Activated naive CD8-positive, alpha-beta T cell treated with anti-CD3 and anti-CD28 coated beads, Interleukin-2, amount 10 ng/mL, durations not matched to agents 7 days and 5 days (primary cell): Measurements from ENCODE around the gene RPE65. TPM values are rescaled to one million over a fixed set of nuclear protein-coding genes. Genes with fewer than 3 reads are reported as not detected.
"Not testable (repeated sequence)": the region's sequence is repeated elsewhere in the genome, so short reads cannot be mapped to it uniquely, and the experiment has no call there.

ENCODE experiments used
- ATAC-seq: fragments of 150-1000 bp; cut with Tn5 transposase; one replicate; pipeline ENCODE4 v1.10.0; 2021; ENCODE audit warnings: low read depth, moderate library complexity
- POLR2A ChIA-PET: fragments of 350-600 bp; sonication (Branson Sonifier 250); formaldehyde crosslinking; loops from one replicate; lab custom pipeline; 2021; ENCODE audit warnings: antibody characterized with exemption; lab: Charles Lee
- DNase-seq: peaks from one replicate; pipeline ENCODE4 v3.0.0; 2021
- H3K27ac Mint-ChIP-seq: one replicate; pipeline ENCODE4 v1.8.0; 2022; ENCODE audit warnings: mild to moderate bottlenecking, mixed read lengths
- H3K27me3 Mint-ChIP-seq: one replicate; pipeline ENCODE4 v1.8.0; 2022; ENCODE audit warnings: mild to moderate bottlenecking, moderate library complexity, mixed read lengths
- H3K36me3 Mint-ChIP-seq: one replicate; pipeline ENCODE4 v1.8.0; 2021; ENCODE audit warnings: mild to moderate bottlenecking, mixed read lengths
- H3K4me1 Mint-ChIP-seq: one replicate; pipeline ENCODE4 v1.8.0; 2021; ENCODE audit warnings: mixed read lengths
- H3K4me3 Mint-ChIP-seq: one replicate; pipeline ENCODE4 v1.8.0; 2022; ENCODE audit warnings: mild to moderate bottlenecking, moderate library complexity, mixed read lengths
- H3K9me3 Mint-ChIP-seq: one replicate; pipeline ENCODE4 v1.8.0; 2021; ENCODE audit warnings: mixed read lengths
- total RNA-seq, 2 experiments: library from RNA; stranded (reverse); gene quantifications; one replicate each; pipeline ENCODE4 v1.2.3, GENCODE V29; 2021

RPE65 gene
- total RNA-seq, 2 experiments from 2014 or later: not detected

GRCh38 chr1:68476626-68477025 is 26.9 kb upstream of the RPE65 start:
- H3K9me3 Mint-ChIP-seq, ATAC-seq, DNase-seq, H3K4me3 Mint-ChIP-seq, H3K27me3 Mint-ChIP-seq, POLR2A ChIA-PET, H3K27ac Mint-ChIP-seq, H3K4me1 Mint-ChIP-seq: not testable (repeated sequence)
- H3K36me3 Mint-ChIP-seq: peaks cover 31% of the 10 kb centered on the region

- peaks cover 13% of the 10 kb centered on the region for H3K36me3 Mint-ChIP-seq
- DNase-seq (no peak), ATAC-seq (no peak)
- H3K4me1 Mint-ChIP-seq: no peaks in the 10 kb centered on the region
- no peak overlapping the region for H3K4me3 Mint-ChIP-seq
- POLR2A ChIA-PET: no interaction called here
- no peaks in the 10 kb centered on the region for H3K9me3 Mint-ChIP-seq
- H3K27ac Mint-ChIP-seq: no peak overlapping the region
- peaks cover 3% of the 10 kb centered on the region for H3K27me3 Mint-ChIP-seq
Observed at GRCh38 chr1:68473060-68473459, 23.3 kb upstream of the RPE65 start.

GRCh38 chr1:68470388-68470970 is 20.7 kb upstream of the RPE65 start:
- DNase-seq: no peak
- H3K27ac Mint-ChIP-seq: no peak overlapping the region
- no peaks in the 10 kb centered on the region for H3K4me1 Mint-ChIP-seq
- H3K9me3 Mint-ChIP-seq: no peaks in the 10 kb centered on the region
- H3K4me3 Mint-ChIP-seq: no peak overlapping the region
- H3K36me3 Mint-ChIP-seq: peaks cover 4% of the 10 kb centered on the region
- POLR2A ChIA-PET: no interaction called here
- H3K27me3 Mint-ChIP-seq: peaks cover 8% of the 10 kb centered on the region
- no peak for ATAC-seq

- Mint-ChIP-seq H3K9me3 (no peaks in the 10 kb centered on the region), H3K4me1 (no peaks in the 10 kb centered on the region), H3K27ac (no peak overlapping the region), H3K27me3 (peaks cover 9% of the 10 kb centered on the region), H3K4me3 (no peak overlapping the region), H3K36me3 (no peaks in the 10 kb centered on the region)
- ATAC-seq: no peak
- POLR2A ChIA-PET: no interaction called here
- DNase-seq: no peak
Observed at GRCh38 chr1:68464891-68465290, 15.1 kb upstream of the RPE65 start.

DNA sequence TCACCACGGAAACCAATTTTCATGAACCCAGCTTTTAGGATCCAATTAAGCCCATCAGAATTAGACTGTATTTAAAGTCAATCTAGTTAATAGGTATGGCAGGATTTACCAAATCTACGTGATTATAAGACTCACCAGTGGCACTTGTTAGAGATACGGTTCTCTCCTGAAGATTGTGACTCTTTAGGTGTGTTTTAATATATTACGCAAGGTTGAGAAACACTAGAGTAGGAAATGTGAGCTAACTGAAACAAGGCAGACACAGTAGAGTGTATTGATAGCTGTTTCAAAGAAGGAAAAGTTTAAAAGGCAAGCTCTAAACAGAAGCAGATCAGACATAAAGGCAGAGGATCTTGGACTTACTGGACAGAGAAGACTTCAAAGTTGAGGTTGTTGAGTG is 11.2 kb upstream of the RPE65 start:
- POLR2A ChIA-PET: no interaction called here
- no peak for DNase-seq
- ATAC-seq: no peak
- H3K4me3 Mint-ChIP-seq: no peak overlapping the region
- peaks cover 3% of the 10 kb centered on the region for H3K27me3 Mint-ChIP-seq
- H3K36me3 Mint-ChIP-seq: no peaks in the 10 kb centered on the region
- H3K27ac Mint-ChIP-seq: no peak overlapping the region
- H3K9me3 Mint-ChIP-seq: no peaks in the 10 kb centered on the region
- H3K4me1 Mint-ChIP-seq: no peaks in the 10 kb centered on the region

DNA sequence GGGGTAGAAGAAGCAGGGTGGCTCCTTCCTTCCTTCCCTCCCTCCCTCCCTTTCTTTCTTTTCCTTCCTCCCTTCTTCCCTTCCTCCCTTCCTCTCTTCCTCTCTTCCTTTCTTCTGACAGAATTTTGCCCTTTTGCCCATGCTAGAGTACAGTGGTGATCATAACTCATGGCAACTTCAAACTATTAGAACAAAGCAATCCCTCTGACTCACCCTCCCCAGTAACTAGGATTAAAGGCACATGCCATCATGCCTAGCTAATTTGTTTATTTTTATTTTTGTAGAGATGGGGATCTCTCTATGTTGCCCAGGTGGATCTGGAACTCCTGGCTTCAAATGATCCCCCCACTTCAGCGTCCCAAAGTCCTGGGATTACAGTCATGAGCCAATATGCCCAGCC is 10.0 kb upstream of the RPE65 start:
- POLR2A ChIA-PET: no interaction called here
- no peak overlapping the region for H3K27ac Mint-ChIP-seq
- ATAC-seq (no peak), DNase-seq (no peak)
- no peaks in the 10 kb centered on the region for H3K4me1 Mint-ChIP-seq
- no peak overlapping the region for H3K4me3 Mint-ChIP-seq
- H3K36me3 Mint-ChIP-seq: no peaks in the 10 kb centered on the region
- H3K27me3 Mint-ChIP-seq: peaks cover 5% of the 10 kb centered on the region
- no peaks in the 10 kb centered on the region for H3K9me3 Mint-ChIP-seq

DNA sequence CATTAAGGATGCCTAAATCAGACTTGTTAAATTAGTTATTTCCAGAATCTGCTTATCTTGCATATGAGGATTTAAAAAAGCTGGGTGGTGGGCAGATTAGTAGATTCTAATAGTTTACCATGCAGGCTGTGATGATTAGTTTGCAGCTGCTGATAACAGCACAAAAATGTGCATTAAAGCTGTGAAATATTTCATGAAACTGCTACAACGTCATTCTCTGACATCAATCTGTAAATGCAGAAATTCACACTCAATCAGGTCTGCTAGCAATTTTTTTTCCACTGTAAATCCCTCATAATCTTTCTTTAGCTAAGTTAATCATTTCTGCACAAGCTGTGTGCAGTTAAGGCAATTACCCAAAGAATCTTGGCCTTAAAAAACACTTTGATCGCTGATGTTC is 9.3 kb upstream of the RPE65 start:
- Mint-ChIP-seq H3K27me3 (peaks cover 5% of the 10 kb centered on the region), H3K36me3 (no peaks in the 10 kb centered on the region), H3K9me3 (no peaks in the 10 kb centered on the region), H3K4me1 (no peaks in the 10 kb centered on the region), H3K27ac (no peak overlapping the region), H3K4me3 (no peak overlapping the region)
- DNase-seq (no peak), ATAC-seq (no peak)
- POLR2A ChIA-PET: no interaction called here

DNA sequence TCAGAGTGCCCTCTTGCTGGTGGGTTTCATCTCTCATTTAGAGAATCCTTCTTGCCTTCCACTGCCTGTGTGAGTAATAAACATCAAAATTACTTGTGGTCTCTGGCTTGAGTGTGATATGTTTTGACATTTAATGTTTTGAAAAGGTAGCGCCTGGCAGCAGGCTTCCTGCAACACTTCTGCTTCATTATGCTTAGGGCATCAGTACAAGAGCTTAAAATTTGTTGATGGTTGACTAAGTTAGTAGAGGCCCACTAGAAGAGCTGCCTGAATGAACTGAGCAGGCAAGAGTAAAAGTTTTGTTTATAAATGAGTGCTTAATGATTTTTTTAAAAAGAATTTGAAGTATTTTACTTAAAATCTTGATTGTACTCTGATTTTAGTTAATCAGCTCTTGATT is 6.4 kb upstream of the RPE65 start:
- Mint-ChIP-seq H3K36me3 (no peaks in the 10 kb centered on the region), H3K27me3 (peaks cover 5% of the 10 kb centered on the region), H3K27ac (no peak overlapping the region), H3K4me3 (no peak overlapping the region), H3K9me3 (no peaks in the 10 kb centered on the region), H3K4me1 (no peaks in the 10 kb centered on the region)
- ATAC-seq (no peak), DNase-seq (no peak)
- POLR2A ChIA-PET: no interaction called here

DNA sequence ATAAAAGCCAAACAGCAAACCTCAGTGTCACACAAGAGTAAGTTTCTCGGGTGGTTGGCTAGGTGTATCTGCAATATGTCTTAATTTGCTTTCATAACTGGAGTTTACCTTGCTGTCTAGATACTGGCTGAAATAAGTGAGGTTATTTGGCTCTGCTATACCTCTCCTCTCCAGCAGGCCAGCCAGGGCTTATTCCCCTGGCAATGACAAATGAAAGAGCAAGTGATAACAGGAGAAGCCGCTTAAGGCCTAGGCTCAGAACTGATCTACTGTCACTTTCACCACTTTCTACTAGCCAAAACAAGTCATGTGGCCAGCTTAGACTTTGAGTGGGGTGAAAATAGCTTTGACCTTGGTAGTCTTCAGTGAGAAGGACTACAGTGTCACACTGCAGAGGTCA is 4.8 kb upstream of the RPE65 start:
- Mint-ChIP-seq H3K4me1 (no peaks in the 10 kb centered on the region), H3K27me3 (peaks cover 2% of the 10 kb centered on the region), H3K4me3 (no peak overlapping the region), H3K36me3 (no peaks in the 10 kb centered on the region), H3K9me3 (no peaks in the 10 kb centered on the region), H3K27ac (no peak overlapping the region)
- DNase-seq: no peak
- POLR2A ChIA-PET: no interaction called here
- ATAC-seq: no peak

DNA sequence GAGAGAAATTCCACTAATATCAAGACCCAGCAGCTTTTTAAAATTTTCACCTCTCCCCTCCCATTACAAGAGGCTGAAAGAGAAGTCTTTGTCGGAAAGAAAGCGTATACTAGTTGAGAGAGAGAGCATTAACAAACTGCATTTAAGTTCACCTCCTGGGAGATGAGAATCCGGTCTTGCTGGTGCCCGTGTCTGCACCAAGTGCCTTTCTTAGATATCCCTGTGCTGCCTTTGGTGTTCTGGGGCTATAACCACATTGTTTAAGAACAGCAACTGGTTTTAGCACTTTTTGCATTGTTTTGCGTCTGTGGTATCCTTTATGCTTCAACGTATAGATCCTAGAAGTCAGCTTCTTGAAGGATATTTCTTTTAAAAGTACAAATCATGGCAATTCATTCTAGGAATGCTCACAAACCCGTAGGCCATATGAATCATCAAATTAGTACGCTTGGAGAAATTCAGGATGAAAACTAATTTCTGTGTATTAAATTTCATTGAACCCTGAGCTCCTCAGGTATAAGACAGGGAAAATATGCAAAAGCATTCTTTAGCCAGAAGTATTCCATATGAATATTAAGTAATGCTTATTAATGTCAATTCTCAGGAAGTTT is 3.4 kb upstream of the RPE65 start:
- Mint-ChIP-seq H3K4me1 (no peaks in the 10 kb centered on the region), H3K36me3 (no peaks in the 10 kb centered on the region), H3K4me3 (no peak overlapping the region), H3K27me3 (peaks cover 2% of the 10 kb centered on the region), H3K27ac (no peak overlapping the region), H3K9me3 (no peaks in the 10 kb centered on the region)
- ATAC-seq: no peak
- DNase-seq: no peak
- POLR2A ChIA-PET: no interaction called here

GRCh38 chr1:68448365-68448764 is 1.4 kb downstream of the RPE65 start:
- Mint-ChIP-seq H3K27me3 (no peaks in the 10 kb centered on the region), H3K4me1 (no peaks in the 10 kb centered on the region), H3K4me3 (no peak overlapping the region), H3K9me3 (no peaks in the 10 kb centered on the region), H3K36me3 (no peaks in the 10 kb centered on the region), H3K27ac (no peak overlapping the region)
- POLR2A ChIA-PET: no interaction called here
- no peak for DNase-seq
- ATAC-seq: no peak

GRCh38 chr1:68445709-68446108 is 4.0 kb downstream of the RPE65 start:
- POLR2A ChIA-PET: no interaction called here
- Mint-ChIP-seq H3K36me3 (no peaks in the 10 kb centered on the region), H3K4me1 (no peaks in the 10 kb centered on the region), H3K27ac (no peak overlapping the region), H3K9me3 (no peaks in the 10 kb centered on the region), H3K27me3 (no peaks in the 10 kb centered on the region), H3K4me3 (no peak overlapping the region)
- ATAC-seq: no peak
- no peak for DNase-seq

GRCh38 chr1:68442822-68443556 is 6.8 kb downstream of the RPE65 start:
- peaks cover 3% of the 10 kb centered on the region for H3K27me3 Mint-ChIP-seq
- no peak overlapping the region for H3K4me3 Mint-ChIP-seq
- H3K27ac Mint-ChIP-seq: no peak overlapping the region
- ATAC-seq (no peak), DNase-seq (no peak)
- POLR2A ChIA-PET: no interaction called here
- H3K36me3 Mint-ChIP-seq: no peaks in the 10 kb centered on the region
- H3K9me3 Mint-ChIP-seq: no peaks in the 10 kb centered on the region
- H3K4me1 Mint-ChIP-seq: no peaks in the 10 kb centered on the region

DNA sequence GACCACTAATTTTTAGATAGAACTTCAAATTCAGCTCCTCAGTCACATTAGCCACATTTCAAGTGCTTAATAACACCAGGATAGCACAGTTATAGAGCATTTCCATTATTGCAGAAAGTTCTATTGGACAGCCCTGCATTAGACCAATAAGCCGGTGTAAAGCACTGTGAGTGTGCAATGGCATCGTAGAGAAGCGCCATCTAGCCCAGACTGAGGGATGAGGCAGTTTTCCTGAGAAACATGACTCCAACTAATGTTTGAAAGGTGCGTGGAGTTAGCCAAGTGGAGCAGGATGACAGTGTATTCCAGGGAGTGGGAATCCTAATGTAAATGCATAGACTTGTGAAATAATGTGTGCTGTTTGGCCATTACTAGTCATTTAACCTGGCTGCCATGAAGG is 7.7 kb downstream of the RPE65 start:
- Mint-ChIP-seq H3K27ac (no peak overlapping the region), H3K4me3 (no peak overlapping the region), H3K4me1 (no peaks in the 10 kb centered on the region), H3K9me3 (no peaks in the 10 kb centered on the region), H3K36me3 (no peaks in the 10 kb centered on the region), H3K27me3 (peaks cover 3% of the 10 kb centered on the region)
- no peak for DNase-seq
- no peak for ATAC-seq
- POLR2A ChIA-PET: no interaction called here
